Prostate gland (tissue), 2 donors: ENCODE measurements around the gene LIPE. TPM values are rescaled to one million over a fixed set of nuclear protein-coding genes. Genes with fewer than 3 reads are reported as not detected.
"Not testable (repeated sequence)": the region's sequence is repeated elsewhere in the genome, so short reads cannot be mapped to it uniquely, and the experiment has no call there.

Experiments used
- DNase-seq: peaks from one replicate; pipeline ENCODE4 v3.0.0-alpha.2; 2019; ENCODE audit warnings: low spot score
- H3K27ac ChIP-seq, 2 donors: fragments of 200-600 bp; sonication (generic); 2 replicates each; pipeline ENCODE4 v1.5.1; 2017 to 2019
- H3K27me3 ChIP-seq: fragments of 200-600 bp; sonication (generic); replicated peaks from 2 replicates; pipeline ENCODE4 v1.5.1; 2019; ENCODE audit not compliant: insufficient read depth
- H3K36me3 ChIP-seq, 2 donors: fragments of 200-600 bp; sonication (generic); 1 replicate in 1 of 2; 2 replicates in 1 of 2; pipeline versions ENCODE4 v1.5.1 to v1.8.1; 2017 to 2019
- H3K4me1 ChIP-seq: fragments of 200-600 bp; sonication (generic); replicated peaks from 2 replicates; pipeline ENCODE4 v1.5.1; 2019
- H3K4me3 ChIP-seq, 2 donors: fragments of 200-600 bp; sonication (generic); 2 replicates each; pipeline ENCODE4 v1.5.1; 2017 to 2019
- H3K9me3 ChIP-seq: fragments of 200-600 bp; sonication (generic); 2 replicates; pipeline ENCODE4 v1.5.1; 2017
- POLR2A ChIP-seq: fragments of 450-650 bp; IDR thresholded peaks from one replicate; pipeline ENCODE4 v1.6.1; 2016; ENCODE audit warnings: antibody characterized with exemption, mild to moderate bottlenecking
- POLR2AphosphoS5 ChIP-seq: sonication (generic); formaldehyde crosslinking; IDR thresholded peaks from one replicate; pipeline ENCODE4 v1.6.1; 2017; ENCODE audit warnings: antibody characterized with exemption
- WGBS: methylation state at CpG from one replicate; pipeline ENCODE4 v1.1.5; 2018; 5-methylcytosine and 5-hydroxymethylcytosine counted together
- intact Hi-C: fragments of 100-400 bp; cut with DNase I; formaldehyde crosslinking; loops from one replicate; pipeline ENCODE4 v1.14.2; 2022
- total RNA-seq, 2 donors: library from RNA; depleted of rRNA; stranded (reverse); fragments of >200 nt; gene quantifications; one replicate each; pipeline ENCODE4 v1.1.0, GENCODE V29; 2016
- TF ChIP-seq, protein P1 (sequence below), 4 experiments: fragments of 200-600 bp in 2 of 4; fragments of 450-650 bp in 2 of 4; sonication (generic) in 2 of 4; IDR thresholded peaks; 1 replicate in 3 of 4; 2 replicates in 1 of 4; pipeline ENCODE4 v1.5.1; 2016 to 2019; ENCODE audit warnings: antibody characterized with exemption in 4 of 4, mild to moderate bottlenecking in 2 of 4, moderate library complexity in 2 of 4

The LIPE gene
- total RNA-seq, 2 donors from 2014 or later: 10.2 to 24.8 TPM

DNA sequence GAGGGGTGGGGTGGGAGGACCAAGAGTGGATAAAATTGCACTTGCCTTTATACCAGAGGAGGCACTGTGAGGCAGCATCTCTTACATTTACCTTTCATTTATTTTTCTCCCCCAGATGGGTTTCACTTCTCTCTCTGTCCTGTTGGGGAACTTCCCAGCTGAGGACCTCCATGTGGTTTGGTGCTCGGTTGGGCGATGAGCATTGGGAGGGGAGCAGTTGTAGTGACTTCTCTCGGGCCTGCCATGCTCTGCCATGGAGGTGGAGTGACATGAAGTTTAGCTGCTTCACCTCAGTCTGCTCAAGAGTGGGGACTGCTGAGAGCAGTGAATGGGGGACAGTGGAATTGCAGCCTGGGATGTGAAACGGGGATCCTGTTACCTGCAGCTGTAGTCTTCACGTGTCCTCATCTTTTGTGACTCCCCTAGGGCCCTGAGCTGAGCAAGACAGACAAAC, 38.7 kb upstream of the LIPE start:
- no peak for DNase-seq
- Histone ChIP-seq H3K27ac (no peak overlapping the region), H3K36me3 (no peaks in the 10 kb centered on the region), H3K4me3 (no peak overlapping the region), H3K9me3 (no peaks in the 10 kb centered on the region), H3K27me3 (no peaks in the 10 kb centered on the region), H3K4me1 (peaks cover under 1% of the 10 kb centered on the region)
- 81% methylated on average over 5 of the region's 5 CpGs for WGBS
- no peak for TF ChIP-seq POLR2A
- TF ChIP-seq, protein P1, sequence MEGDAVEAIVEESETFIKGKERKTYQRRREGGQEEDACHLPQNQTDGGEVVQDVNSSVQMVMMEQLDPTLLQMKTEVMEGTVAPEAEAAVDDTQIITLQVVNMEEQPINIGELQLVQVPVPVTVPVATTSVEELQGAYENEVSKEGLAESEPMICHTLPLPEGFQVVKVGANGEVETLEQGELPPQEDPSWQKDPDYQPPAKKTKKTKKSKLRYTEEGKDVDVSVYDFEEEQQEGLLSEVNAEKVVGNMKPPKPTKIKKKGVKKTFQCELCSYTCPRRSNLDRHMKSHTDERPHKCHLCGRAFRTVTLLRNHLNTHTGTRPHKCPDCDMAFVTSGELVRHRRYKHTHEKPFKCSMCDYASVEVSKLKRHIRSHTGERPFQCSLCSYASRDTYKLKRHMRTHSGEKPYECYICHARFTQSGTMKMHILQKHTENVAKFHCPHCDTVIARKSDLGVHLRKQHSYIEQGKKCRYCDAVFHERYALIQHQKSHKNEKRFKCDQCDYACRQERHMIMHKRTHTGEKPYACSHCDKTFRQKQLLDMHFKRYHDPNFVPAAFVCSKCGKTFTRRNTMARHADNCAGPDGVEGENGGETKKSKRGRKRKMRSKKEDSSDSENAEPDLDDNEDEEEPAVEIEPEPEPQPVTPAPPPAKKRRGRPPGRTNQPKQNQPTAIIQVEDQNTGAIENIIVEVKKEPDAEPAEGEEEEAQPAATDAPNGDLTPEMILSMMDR (IDR thresholded peaks at IDR 0.05): no peak
- TF ChIP-seq POLR2AphosphoS5: no peak
- intact Hi-C loops: no loop called here

DNA sequence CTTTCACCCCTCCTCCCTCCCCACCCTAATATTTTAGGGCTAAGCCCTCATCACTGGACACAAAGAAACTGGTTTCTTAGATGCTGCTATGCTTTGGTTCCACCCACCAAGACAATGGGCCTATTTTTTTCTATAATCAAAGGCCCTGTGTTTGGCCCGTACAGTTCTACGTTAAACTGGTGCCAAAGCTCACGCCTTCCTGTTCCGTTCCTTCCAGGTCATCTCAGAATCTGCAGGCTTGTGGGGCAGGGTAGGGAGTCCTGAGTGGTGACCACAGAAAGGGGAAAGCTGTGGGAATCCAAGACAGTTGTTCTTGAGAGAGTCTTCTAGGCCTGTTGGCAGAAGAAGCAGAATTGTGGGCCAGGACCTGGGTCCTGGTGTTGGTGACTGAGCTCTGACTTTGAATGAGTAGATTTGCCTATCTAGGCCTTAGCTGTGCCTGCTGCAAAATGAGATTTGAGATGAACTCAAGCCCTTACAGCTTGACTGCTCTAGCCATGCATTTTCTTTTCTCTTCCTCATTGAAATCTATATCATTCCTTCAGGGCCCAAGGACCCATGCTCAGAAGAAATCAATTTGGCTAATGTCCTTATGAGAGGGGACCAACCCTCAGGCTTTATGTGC, 34.6 kb upstream of the LIPE start:
- 58% methylated on average over 4 of the region's 4 CpGs for WGBS
- Histone ChIP-seq H3K27me3 (no peaks in the 10 kb centered on the region), H3K4me1 (no peaks in the 10 kb centered on the region), H3K9me3 (no peaks in the 10 kb centered on the region), H3K4me3 (no peak overlapping the region), H3K36me3 (no peaks in the 10 kb centered on the region), H3K27ac (no peak overlapping the region)
- TF ChIP-seq, protein P1 (IDR thresholded peaks at IDR 0.05): no peak
- TF ChIP-seq POLR2A: no peak
- TF ChIP-seq POLR2AphosphoS5: no peak
- DNase-seq: no peak
- intact Hi-C loops: no loop called here

DNA sequence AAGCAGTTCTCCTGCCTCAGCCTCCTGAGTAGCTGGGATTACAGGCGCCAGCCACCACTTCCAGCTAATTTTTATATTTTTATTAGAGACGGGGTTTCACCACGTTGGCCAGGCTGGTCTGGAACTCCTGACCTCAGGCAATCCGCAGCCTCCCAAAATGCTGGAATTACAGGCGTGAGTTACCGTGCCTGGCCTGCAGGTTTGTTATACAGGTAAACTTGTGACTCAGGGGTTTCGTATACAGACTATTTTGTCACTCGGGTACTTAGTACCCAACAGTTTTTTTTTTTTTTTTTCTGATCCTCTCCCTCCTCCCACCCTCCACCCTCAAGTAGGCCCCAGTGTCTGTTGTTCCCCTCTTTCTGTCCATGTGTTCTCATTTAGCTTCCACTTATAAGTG, 34.0 kb upstream of the LIPE start:
- H3K4me1 ChIP-seq, H3K36me3 ChIP-seq, DNase-seq, H3K9me3 ChIP-seq, H3K27ac ChIP-seq, intact Hi-C loops, H3K4me3 ChIP-seq, H3K27me3 ChIP-seq: not testable (repeated sequence)
- WGBS: 77% methylated on average over 8 of the region's 8 CpGs

DNA sequence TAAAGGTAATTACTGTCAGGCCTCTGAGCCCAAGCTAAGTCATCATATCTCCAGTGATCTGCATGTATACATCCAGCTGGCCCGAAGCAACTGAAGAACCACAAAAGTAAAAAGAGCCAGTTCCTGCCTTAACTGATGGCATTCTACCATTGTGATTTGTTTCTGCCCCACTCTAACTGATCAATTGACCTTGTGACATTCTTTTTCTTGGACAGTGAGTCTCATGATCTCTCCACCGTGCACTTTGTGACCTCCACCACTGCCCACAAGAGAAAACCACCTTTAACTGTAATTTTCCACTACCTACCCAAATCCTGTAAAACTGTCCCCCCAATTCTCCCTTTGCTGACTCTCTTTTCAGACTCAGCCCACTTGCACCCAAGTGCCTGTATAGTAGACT, 32.7 kb upstream of the LIPE start:
- H3K27ac ChIP-seq: no peak overlapping the region
- no peak overlapping the region for H3K4me3 ChIP-seq
- no peak for DNase-seq
- H3K4me1 ChIP-seq: no peaks in the 10 kb centered on the region
- TF ChIP-seq POLR2AphosphoS5: no peak
- TF ChIP-seq POLR2A: no peak
- TF ChIP-seq, protein P1 (IDR thresholded peaks at IDR 0.05): no peak
- H3K36me3 ChIP-seq: no peaks in the 10 kb centered on the region
- WGBS: 93% methylated on average over 2 of the region's 2 CpGs
- no peaks in the 10 kb centered on the region for H3K9me3 ChIP-seq
- H3K27me3 ChIP-seq: no peaks in the 10 kb centered on the region
- intact Hi-C loops: no loop called here

DNA sequence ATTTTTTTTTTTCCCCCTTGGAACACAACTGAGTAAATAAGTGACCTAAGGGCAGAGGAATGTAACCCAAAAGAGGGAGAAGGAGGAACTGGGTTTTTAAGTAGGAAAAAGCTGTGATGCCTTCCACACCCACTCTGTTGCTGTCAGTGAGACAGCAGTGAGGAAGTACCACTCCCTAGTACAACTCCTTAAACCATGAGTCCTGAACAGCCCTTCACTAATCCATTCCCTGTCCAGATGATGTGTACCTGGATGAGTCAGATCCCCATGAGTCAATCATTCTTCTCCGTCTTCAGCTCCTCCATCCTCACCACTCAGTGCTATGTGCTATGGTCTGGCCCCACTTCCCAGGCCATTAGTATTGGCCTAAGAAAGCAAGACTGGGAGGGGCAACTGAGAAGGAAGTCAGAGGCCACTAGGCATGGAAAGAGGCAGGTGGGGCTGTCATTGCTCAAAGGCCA, 28.5 kb upstream of the LIPE start:
- Histone ChIP-seq H3K27ac (no peak overlapping the region), H3K36me3 (no peaks in the 10 kb centered on the region), H3K4me3 (no peak overlapping the region), H3K4me1 (no peaks in the 10 kb centered on the region), H3K9me3 (no peaks in the 10 kb centered on the region), H3K27me3 (no peaks in the 10 kb centered on the region)
- no peak for DNase-seq
- whole genome bisulfite sequencing: 61% methylated on average over 1 of the region's 1 CpG
- intact Hi-C loops: no loop called here
- TF ChIP-seq, protein P1 (IDR thresholded peaks at IDR 0.05): no peak
- no peak for TF ChIP-seq POLR2AphosphoS5
- no peak for TF ChIP-seq POLR2A
